Glutamatergic neuron (in vitro differentiated cells): ENCODE measurements around the gene MTG2. TPM values are rescaled to one million over a fixed set of nuclear protein-coding genes. Genes with fewer than 3 reads are reported as not detected.
A peak's percentile ranks its signal among the peaks of the same experiment; 100 is the strongest.

Source experiments
- DNase-seq: peaks from one replicate; pipeline ENCODE4 v3.0.0; 2022
- H3K27ac Mint-ChIP-seq: one replicate; pipeline ENCODE4 v1.8.0; 2020; ENCODE audit warnings: mild to moderate bottlenecking, mixed read lengths, inconsistent platforms; ENCODE audit not compliant: unreplicated experiment
- H3K27me3 Mint-ChIP-seq: one replicate; pipeline ENCODE4 v1.8.0; 2020; ENCODE audit warnings: mild to moderate bottlenecking, moderate library complexity, mixed read lengths, inconsistent platforms; ENCODE audit not compliant: unreplicated experiment
- H3K36me3 Mint-ChIP-seq: one replicate; pipeline ENCODE4 v1.8.0; 2020; ENCODE audit warnings: mild to moderate bottlenecking, mixed read lengths, inconsistent platforms; ENCODE audit not compliant: unreplicated experiment
- H3K4me1 Mint-ChIP-seq: one replicate; pipeline ENCODE4 v1.8.0; 2020; ENCODE audit warnings: mild to moderate bottlenecking, low read depth, mixed read lengths, inconsistent platforms; ENCODE audit not compliant: unreplicated experiment
- H3K4me3 Mint-ChIP-seq: one replicate; pipeline ENCODE4 v1.8.0; 2020; ENCODE audit warnings: mild to moderate bottlenecking, mixed read lengths, inconsistent platforms; ENCODE audit not compliant: unreplicated experiment
- H3K9me3 Mint-ChIP-seq: one replicate; pipeline ENCODE4 v1.8.0; 2020; ENCODE audit warnings: mild to moderate bottlenecking, moderate library complexity, mixed read lengths, inconsistent platforms; ENCODE audit not compliant: unreplicated experiment
- CTCF ChIP-seq: fragments of 200-600 bp; sonication (generic); IDR thresholded peaks from one replicate; pipeline ENCODE4 v1.5.0; 2021; ENCODE audit not compliant: partially characterized antibody, unreplicated experiment
- long read RNA-seq: library from polyadenylated mRNA; unstranded; transcript quantifications from one replicate; pipeline ENCODE4 v2.0.0, GENCODE V29; 2020; ENCODE audit not compliant: unreplicated experiment
- total RNA-seq: library from RNA; stranded (reverse); fragmentation: NEBNext Ultra II Directional; extraction: Animal tissue kit (Norgen Biotek cat#: 25700); gene quantifications from one replicate; pipeline ENCODE4 v1.2.1, GENCODE V29; 2021; ENCODE audit not compliant: unreplicated experiment

MTG2 gene
- 27.1 TPM for total RNA-seq
- long read RNA-seq, partial matches to known transcripts = 2 of 4 reads
- long read RNA-seq, other reads (novel, unspliced or antisense) = 2 of 4 reads

- peak within 1 kb of the TSS; percentile 85 for H3K27ac Mint-ChIP-seq
- peaks cover 15% of the 10 kb centered on the region for H3K4me1 Mint-ChIP-seq
- H3K9me3 Mint-ChIP-seq = peaks cover 4% of the 10 kb centered on the region
- H3K4me3 Mint-ChIP-seq = peak within 1 kb of the TSS; percentile 96
- peaks cover 2% of the 10 kb centered on the region for H3K27me3 Mint-ChIP-seq
- DNase-seq = peak; percentile 96
- H3K36me3 Mint-ChIP-seq = no peaks in the 10 kb centered on the region
- no peak for TF ChIP-seq CTCF
These were observed at the start of gene MTG2 for GRCh38 chr20:62182469-62183425. TSS of gene MTG2 (plus strand) at chr20:62183028. CDS start at chr20:62193421, 10,393 bp downstream.

GRCh38 chr20:62133051-62133845 lies 49.6 kb upstream of the MTG2 start:
- H3K4me3 Mint-ChIP-seq = no peak overlapping the region
- H3K36me3 Mint-ChIP-seq = peaks cover 11% of the 10 kb centered on the region

GRCh38 chr20:62133864-62134263 lies 49.0 kb upstream of the MTG2 start:
- H3K27ac Mint-ChIP-seq = no peak overlapping the region

More at GRCh38 chr20:62133051-62133845, 49.6 kb upstream of the MTG2 start:
- DNase-seq = no peak
- Mint-ChIP-seq H3K9me3 (peaks cover 11% of the 10 kb centered on the region), H3K4me1 (peaks cover 7% of the 10 kb centered on the region), H3K27me3 (peaks cover 15% of the 10 kb centered on the region), H3K27ac (no peak overlapping the region)
- TF ChIP-seq CTCF = no peak

GRCh38 chr20:62134735-62135231 lies 48.0 kb upstream of the MTG2 start:
- H3K36me3 Mint-ChIP-seq = peaks cover 11% of the 10 kb centered on the region
- TF ChIP-seq CTCF = no peak
- H3K27me3 Mint-ChIP-seq = peaks cover 16% of the 10 kb centered on the region
- no peak for DNase-seq
- H3K4me3 Mint-ChIP-seq = no peak overlapping the region
- H3K9me3 Mint-ChIP-seq = peaks cover 11% of the 10 kb centered on the region
- H3K4me1 Mint-ChIP-seq = peaks cover 4% of the 10 kb centered on the region
- H3K27ac Mint-ChIP-seq = no peak overlapping the region

More at GRCh38 chr20:62133864-62134263, 49.0 kb upstream of the MTG2 start:
- H3K36me3 Mint-ChIP-seq = peaks cover 11% of the 10 kb centered on the region
- peaks cover 16% of the 10 kb centered on the region for H3K27me3 Mint-ChIP-seq
- no peak overlapping the region for H3K4me3 Mint-ChIP-seq
- no peak for TF ChIP-seq CTCF
- H3K4me1 Mint-ChIP-seq = peaks cover 4% of the 10 kb centered on the region
- H3K9me3 Mint-ChIP-seq = peaks cover 11% of the 10 kb centered on the region
- DNase-seq = no peak
